Measurements from ENCODE around the gene FAM240B. TPM values are rescaled to one million over a fixed set of nuclear protein-coding genes. Genes with fewer than 3 reads are reported as not detected.

The FAM240B gene
- not detected in 2 replicates for total RNA-seq (2014; rRNA removed; shearing (Covaris generic))

- DNase-seq (ENCODE audit: low read depth in 1 of 2, low spot score in 2 of 2), result no peak
- Histone ChIP-seq H3K9me3 (replicated peaks) (no peaks in the 10 kb centered on the region), H3K4me3 (no peak within 1 kb of the TSS), H3K27me3 (replicated peaks) (no peaks in the 10 kb centered on the region), H3K27ac (no peak within 1 kb of the TSS), H3K4me1 (replicated peaks) (no peaks in the 10 kb centered on the region), H3K36me3 (no peaks in the 10 kb centered on the region)
Measured at GRCh38 chr9:38720083-38720745, at the start of gene FAM240B. Gene FAM240B (minus strand): TSS chr9:38720133. CDS start chr9:38703999, 16,134 bp downstream.

- DNase-seq (ENCODE audit: low read depth in 1 of 2, low spot score in 2 of 2), result no peak
- Histone ChIP-seq H3K27me3 (replicated peaks) (no peaks in the 10 kb centered on the region), H3K9me3 (replicated peaks) (no peaks in the 10 kb centered on the region), H3K4me1 (replicated peaks) (no peaks in the 10 kb centered on the region), H3K4me3 (no peak overlapping the region), H3K36me3 (no peaks in the 10 kb centered on the region), H3K27ac (no peak overlapping the region)
Measured at GRCh38 chr9:38768351-38768761, 48.4 kb upstream of the FAM240B start.

GRCh38 chr9:38765101-38765500, 45.2 kb upstream of the FAM240B start:
- no peaks in the 10 kb centered on the region for H3K4me1 ChIP-seq (replicated peaks)

GRCh38 chr9:38761999-38762398, 42.1 kb upstream of the FAM240B start:
- H3K36me3 ChIP-seq, result no peaks in the 10 kb centered on the region
- no peaks in the 10 kb centered on the region for H3K9me3 ChIP-seq (replicated peaks)
- H3K4me1 ChIP-seq (replicated peaks), result no peaks in the 10 kb centered on the region
- no peak overlapping the region for H3K27ac ChIP-seq
- no peak for DNase-seq (ENCODE audit: low read depth in 1 of 2, low spot score in 2 of 2)
- no peak overlapping the region for H3K4me3 ChIP-seq
- no peaks in the 10 kb centered on the region for H3K27me3 ChIP-seq (replicated peaks)

More at GRCh38 chr9:38765101-38765500, 45.2 kb upstream of the FAM240B start:
- Histone ChIP-seq H3K27ac (no peak overlapping the region), H3K4me3 (no peak overlapping the region), H3K36me3 (no peaks in the 10 kb centered on the region), H3K27me3 (replicated peaks) (no peaks in the 10 kb centered on the region), H3K9me3 (replicated peaks) (no peaks in the 10 kb centered on the region)
- no peak for DNase-seq (ENCODE audit: low read depth in 1 of 2, low spot score in 2 of 2)

GRCh38 chr9:38761339-38761738, 41.4 kb upstream of the FAM240B start:
- H3K9me3 ChIP-seq (replicated peaks), result no peaks in the 10 kb centered on the region
- no peak overlapping the region for H3K4me3 ChIP-seq
- no peak overlapping the region for H3K27ac ChIP-seq
- no peak for DNase-seq (ENCODE audit: low read depth in 1 of 2, low spot score in 2 of 2)
- H3K27me3 ChIP-seq (replicated peaks), result no peaks in the 10 kb centered on the region
- no peaks in the 10 kb centered on the region for H3K4me1 ChIP-seq (replicated peaks)
- no peaks in the 10 kb centered on the region for H3K36me3 ChIP-seq

GRCh38 chr9:38756702-38757101, 36.8 kb upstream of the FAM240B start:
- Histone ChIP-seq H3K27ac (no peak overlapping the region), H3K36me3 (no peaks in the 10 kb centered on the region), H3K4me3 (no peak overlapping the region), H3K27me3 (replicated peaks) (no peaks in the 10 kb centered on the region), H3K4me1 (replicated peaks) (no peaks in the 10 kb centered on the region), H3K9me3 (replicated peaks) (no peaks in the 10 kb centered on the region)
- no peak for DNase-seq (ENCODE audit: low read depth in 1 of 2, low spot score in 2 of 2)

- Histone ChIP-seq H3K4me1 (replicated peaks) (no peaks in the 10 kb centered on the region), H3K27ac (no peak overlapping the region), H3K36me3 (no peaks in the 10 kb centered on the region), H3K27me3 (replicated peaks) (no peaks in the 10 kb centered on the region), H3K4me3 (no peak overlapping the region), H3K9me3 (replicated peaks) (no peaks in the 10 kb centered on the region)
- no peak for DNase-seq (ENCODE audit: low read depth in 1 of 2, low spot score in 2 of 2)
Measured at GRCh38 chr9:38747941-38748340, 28.0 kb upstream of the FAM240B start.

- Histone ChIP-seq H3K36me3 (no peaks in the 10 kb centered on the region), H3K4me1 (replicated peaks) (no peaks in the 10 kb centered on the region), H3K4me3 (no peak overlapping the region), H3K27me3 (replicated peaks) (no peaks in the 10 kb centered on the region), H3K9me3 (replicated peaks) (no peaks in the 10 kb centered on the region), H3K27ac (no peak overlapping the region)
- DNase-seq (ENCODE audit: low read depth in 1 of 2, low spot score in 2 of 2), result no peak
Measured at GRCh38 chr9:38747067-38747466, 27.1 kb upstream of the FAM240B start.

GRCh38 chr9:38746303-38746702, 26.4 kb upstream of the FAM240B start:
- Histone ChIP-seq H3K4me1 (replicated peaks) (no peaks in the 10 kb centered on the region), H3K27ac (no peak overlapping the region), H3K9me3 (replicated peaks) (no peaks in the 10 kb centered on the region), H3K36me3 (no peaks in the 10 kb centered on the region), H3K4me3 (no peak overlapping the region), H3K27me3 (replicated peaks) (no peaks in the 10 kb centered on the region)
- DNase-seq (ENCODE audit: low read depth in 1 of 2, low spot score in 2 of 2), result no peak

- Histone ChIP-seq H3K27ac (no peak overlapping the region), H3K9me3 (replicated peaks) (no peaks in the 10 kb centered on the region), H3K27me3 (replicated peaks) (no peaks in the 10 kb centered on the region), H3K4me1 (replicated peaks) (no peaks in the 10 kb centered on the region), H3K36me3 (no peaks in the 10 kb centered on the region), H3K4me3 (no peak overlapping the region)
- no peak for DNase-seq (ENCODE audit: low read depth in 1 of 2, low spot score in 2 of 2)
Measured at GRCh38 chr9:38744484-38744883, 24.6 kb upstream of the FAM240B start.

GRCh38 chr9:38737246-38737645, 17.3 kb upstream of the FAM240B start:
- Histone ChIP-seq H3K27ac (no peak overlapping the region), H3K27me3 (replicated peaks) (no peaks in the 10 kb centered on the region), H3K4me1 (replicated peaks) (no peaks in the 10 kb centered on the region), H3K36me3 (no peaks in the 10 kb centered on the region), H3K4me3 (no peak overlapping the region), H3K9me3 (replicated peaks) (no peaks in the 10 kb centered on the region)
- DNase-seq (ENCODE audit: low read depth in 1 of 2, low spot score in 2 of 2), result no peak

GRCh38 chr9:38734831-38735230, 14.9 kb upstream of the FAM240B start:
- no peaks in the 10 kb centered on the region for H3K36me3 ChIP-seq
- H3K9me3 ChIP-seq (replicated peaks), result no peaks in the 10 kb centered on the region
- H3K27me3 ChIP-seq (replicated peaks), result no peaks in the 10 kb centered on the region
- no peak for DNase-seq (ENCODE audit: low read depth in 1 of 2, low spot score in 2 of 2)
- no peaks in the 10 kb centered on the region for H3K4me1 ChIP-seq (replicated peaks)
- H3K27ac ChIP-seq, result no peak overlapping the region
- H3K4me3 ChIP-seq, result no peak overlapping the region

GRCh38 chr9:38733503-38733902, 13.6 kb upstream of the FAM240B start:
- Histone ChIP-seq H3K27me3 (replicated peaks) (no peaks in the 10 kb centered on the region), H3K36me3 (no peaks in the 10 kb centered on the region), H3K9me3 (replicated peaks) (no peaks in the 10 kb centered on the region), H3K4me1 (replicated peaks) (no peaks in the 10 kb centered on the region), H3K4me3 (no peak overlapping the region), H3K27ac (no peak overlapping the region)
- no peak for DNase-seq (ENCODE audit: low read depth in 1 of 2, low spot score in 2 of 2)

GRCh38 chr9:38732885-38733284, 13.0 kb upstream of the FAM240B start:
- Histone ChIP-seq H3K4me1 (replicated peaks) (no peaks in the 10 kb centered on the region), H3K9me3 (replicated peaks) (no peaks in the 10 kb centered on the region), H3K27me3 (replicated peaks) (no peaks in the 10 kb centered on the region), H3K27ac (no peak overlapping the region), H3K36me3 (no peaks in the 10 kb centered on the region), H3K4me3 (no peak overlapping the region)
- DNase-seq (ENCODE audit: low read depth in 1 of 2, low spot score in 2 of 2), result no peak

GRCh38 chr9:38727497-38728001, 7.6 kb upstream of the FAM240B start:
- H3K27me3 ChIP-seq (replicated peaks), result no peaks in the 10 kb centered on the region
- no peaks in the 10 kb centered on the region for H3K36me3 ChIP-seq
- DNase-seq (ENCODE audit: low read depth in 1 of 2, low spot score in 2 of 2), result no peak
- H3K4me1 ChIP-seq (replicated peaks), result no peaks in the 10 kb centered on the region
- H3K9me3 ChIP-seq (replicated peaks), result no peaks in the 10 kb centered on the region
- no peak overlapping the region for H3K4me3 ChIP-seq
- H3K27ac ChIP-seq, result no peak overlapping the region

Measured in SJSA1 (cell line).